GM06990 (cell line): Measurements from ENCODE around the gene KCNQ2.

Source experiments
- DNase-seq: peaks from one replicate; pipeline ENCODE4 v3.0.0-alpha.2; 2011; ENCODE audit not compliant: insufficient read length; ENCODE audit errors: extremely low read depth
- H3K27me3 ChIP-seq: replicated peaks from 2 replicates; pipeline ENCODE4 v1.6.0; 2011; ENCODE audit warnings: low read length; ENCODE audit not compliant: control insufficient read depth, insufficient read depth
- H3K36me3 ChIP-seq: 2 replicates; pipeline ENCODE4 v1.5.1; 2011; ENCODE audit warnings: low read length; ENCODE audit not compliant: control insufficient read depth, insufficient read depth
- H3K4me3 ChIP-seq: replicated peaks from 2 replicates; pipeline ENCODE4 v1.5.1; 2011; ENCODE audit warnings: low read depth, mild to moderate bottlenecking, control low read depth, low read length
- CTCF ChIP-seq: IDR thresholded peaks from 2 replicates; pipeline ENCODE4 v1.5.1; 2011; ENCODE audit warnings: low read length, control low read depth, mild to moderate bottlenecking, inconsistent platforms; ENCODE audit not compliant: insufficient read depth, poor library complexity, severe bottlenecking

Gene KCNQ2

GRCh38 chr20:63370618-63371187, 101.8 kb downstream of the KCNQ2 start:
- no peaks in the 10 kb centered on the region for H3K36me3 ChIP-seq
- no peak overlapping the region for H3K4me3 ChIP-seq
- no peak for DNase-seq
- no peak for TF ChIP-seq CTCF
- H3K27me3 ChIP-seq: no peaks in the 10 kb centered on the region; the same call in 1 of the 2 replicates

- H3K27me3 ChIP-seq: no peaks in the 10 kb centered on the region; the same call in 1 of the 2 replicates
- H3K4me3 ChIP-seq: no peak overlapping the region
- DNase-seq: no peak
- TF ChIP-seq CTCF: no peak
- H3K36me3 ChIP-seq: no peaks in the 10 kb centered on the region
Observed at GRCh38 chr20:63369724-63370617, 102.5 kb downstream of the KCNQ2 start.

GRCh38 chr20:63369024-63369530, 103.4 kb downstream of the KCNQ2 start:
- no peak for DNase-seq
- Histone ChIP-seq H3K4me3 (no peak overlapping the region), H3K27me3 (no peaks in the 10 kb centered on the region; the same call in 1 of the 2 replicates), H3K36me3 (no peaks in the 10 kb centered on the region)
- no peak for TF ChIP-seq CTCF

GRCh38 chr20:63368151-63368550, 104.3 kb downstream of the KCNQ2 start:
- Histone ChIP-seq H3K4me3 (no peak overlapping the region), H3K27me3 (peaks cover 2% of the 10 kb centered on the region; the same call in 1 of the 2 replicates), H3K36me3 (no peaks in the 10 kb centered on the region)
- no peak for TF ChIP-seq CTCF
- DNase-seq: no peak

- no peak for DNase-seq
- Histone ChIP-seq H3K27me3 (peaks cover 2% of the 10 kb centered on the region; the same call in 1 of the 2 replicates), H3K4me3 (no peak overlapping the region), H3K36me3 (no peaks in the 10 kb centered on the region)
- TF ChIP-seq CTCF: no peak
Observed at GRCh38 chr20:63367446-63368055, 104.9 kb downstream of the KCNQ2 start.
